ENCODE data around the gene PMP22.
"Not testable (repeated sequence)": the region's sequence is repeated elsewhere in the genome, so short reads cannot be mapped to it uniquely, and the experiment has no call there.

Gene PMP22

DNA sequence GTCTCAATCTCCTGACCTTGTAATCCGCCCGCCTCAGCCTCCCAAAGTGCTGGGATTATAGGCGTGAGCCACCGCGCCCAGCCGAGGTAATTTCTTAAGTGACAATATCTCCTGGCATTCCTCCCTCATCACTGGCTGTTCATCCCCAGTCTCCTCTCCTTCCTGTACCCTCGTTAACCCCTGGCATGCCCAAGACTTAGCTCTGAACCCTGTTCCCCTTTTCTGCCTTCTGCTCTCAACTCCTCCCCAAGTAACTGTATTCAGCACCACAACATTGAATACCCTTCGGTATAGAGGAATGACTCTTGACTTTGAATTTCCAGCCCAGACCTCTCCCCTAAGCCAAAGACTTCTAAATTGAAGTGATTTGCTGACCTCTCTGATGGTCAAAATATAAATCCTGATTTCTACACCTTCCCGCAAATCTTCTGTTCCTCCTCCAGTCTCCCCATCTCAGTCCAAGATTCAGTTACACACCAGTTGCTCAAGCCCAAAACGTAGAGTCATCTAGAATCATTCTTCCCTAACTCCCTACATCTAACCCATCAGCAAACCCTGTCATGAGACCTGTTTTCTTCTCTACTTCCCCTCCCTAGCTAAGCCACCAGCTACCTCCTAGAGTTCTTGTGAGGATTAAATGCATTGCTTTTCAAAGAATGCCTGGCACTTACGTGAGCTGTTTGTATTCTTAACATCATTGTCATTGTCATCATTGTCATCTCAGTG lies 14.8 kb downstream of the PMP22 start:
- FAIRE-seq, result no peak

DNA sequence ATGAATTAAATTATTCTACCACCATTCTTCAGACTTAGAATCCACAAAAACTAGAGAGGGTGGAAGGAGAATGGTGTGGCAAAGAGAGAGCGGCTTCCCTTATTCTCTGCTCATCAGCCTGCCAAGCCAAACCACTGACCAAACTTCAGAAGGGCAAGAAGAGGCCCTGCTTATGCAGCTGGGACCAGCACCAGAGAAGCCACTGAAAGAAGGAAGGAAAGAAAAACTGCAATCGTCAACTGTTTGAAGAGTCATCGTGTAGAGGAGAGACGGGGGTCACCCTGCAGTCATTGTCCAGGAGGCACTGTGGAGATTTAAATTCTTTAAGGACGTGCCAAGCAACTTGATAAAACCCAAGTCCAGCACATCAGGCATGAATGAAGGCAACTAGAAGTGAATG lies 15.6 kb downstream of the PMP22 start:
- FAIRE-seq, result no peak

DNA sequence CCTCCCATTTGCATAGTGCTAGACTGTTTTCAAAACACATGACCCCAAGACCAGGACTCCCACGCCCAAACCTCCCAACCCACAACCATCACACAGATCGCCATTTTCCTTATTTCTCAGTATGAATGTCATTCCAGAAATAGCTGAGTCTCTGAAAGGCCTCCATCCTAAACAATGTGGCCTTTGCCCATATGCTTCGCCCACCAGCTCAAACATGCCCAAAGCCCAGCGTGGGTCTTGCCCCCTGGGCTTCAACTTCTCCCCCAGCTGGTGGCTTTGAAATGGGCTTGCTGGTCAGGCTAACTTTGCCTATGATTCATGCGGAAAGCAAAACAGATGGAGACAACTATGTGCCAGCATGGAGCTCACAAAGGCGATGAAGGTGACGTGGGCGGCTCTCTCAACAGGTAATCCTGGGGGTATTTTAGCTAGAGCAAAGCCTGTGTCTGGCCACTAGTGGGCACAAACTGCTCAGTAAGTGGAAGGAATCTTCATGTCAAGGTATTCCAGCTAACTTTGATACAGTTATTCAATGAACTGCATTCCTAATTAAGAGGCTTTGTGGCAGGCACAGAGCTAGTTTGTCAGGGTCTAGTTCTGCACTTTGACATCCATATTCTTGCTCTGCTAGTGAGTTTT lies 17.1 kb downstream of the PMP22 start:
- FAIRE-seq, result no peak

DNA sequence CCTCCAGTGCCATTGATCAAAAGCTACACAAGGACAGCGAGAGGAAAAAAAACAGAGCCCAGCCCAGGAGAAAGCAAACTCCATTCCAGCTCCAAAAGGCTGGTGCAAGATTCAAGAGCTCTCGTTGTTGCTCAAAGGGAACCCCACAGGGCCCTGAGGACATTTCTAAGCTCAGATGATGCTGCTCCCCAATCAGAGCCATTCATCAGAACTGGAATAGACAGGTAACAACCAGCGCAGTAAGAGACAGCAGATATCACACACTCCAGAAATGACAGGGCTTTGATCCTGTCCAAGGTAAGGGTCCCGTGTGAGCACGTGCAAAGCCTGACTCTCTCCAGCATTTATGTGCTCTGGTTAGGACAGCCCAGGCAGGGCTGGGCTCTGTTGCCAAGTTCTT lies 20.1 kb downstream of the PMP22 start:
- FAIRE-seq, result no peak

DNA sequence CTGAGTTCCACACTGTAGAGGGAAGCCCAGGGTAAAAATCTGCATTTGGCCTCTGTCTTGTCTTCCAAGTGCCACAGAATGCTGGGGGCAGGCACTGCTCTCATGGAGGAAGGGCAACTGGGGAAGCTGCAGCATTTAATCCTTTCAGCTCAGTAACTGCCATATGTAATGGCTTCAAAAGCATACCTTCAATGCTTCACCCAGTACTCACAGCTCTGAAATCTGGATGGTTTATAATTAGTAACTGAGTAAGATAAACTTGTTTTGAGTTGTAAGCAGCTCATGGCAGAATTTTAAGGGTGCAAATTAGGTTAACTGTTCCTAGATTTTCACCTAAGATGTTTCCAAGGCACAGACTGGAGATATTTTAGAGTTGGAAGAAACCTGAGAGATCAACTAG lies 24.5 kb downstream of the PMP22 start:
- FAIRE-seq, result no peak

DNA sequence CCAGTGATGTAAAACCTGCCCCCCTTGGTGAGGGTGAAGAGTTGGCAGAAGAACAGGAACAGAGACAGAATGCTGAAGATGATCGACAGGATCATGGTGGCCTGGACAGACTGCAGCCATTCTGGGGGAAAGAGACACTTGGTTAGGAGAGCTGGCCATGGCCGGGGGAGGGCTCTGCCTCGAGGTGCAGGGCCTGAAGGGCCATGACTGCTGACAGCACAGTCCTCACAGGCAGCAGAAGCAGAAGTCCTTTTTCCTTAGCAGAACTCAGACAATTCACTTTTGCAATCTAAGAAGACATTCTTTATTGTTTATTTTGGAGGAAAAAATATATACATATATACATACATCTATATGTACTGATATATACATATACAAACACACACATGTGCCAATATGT lies 25.6 kb downstream of the PMP22 start:
- no peak for FAIRE-seq

DNA sequence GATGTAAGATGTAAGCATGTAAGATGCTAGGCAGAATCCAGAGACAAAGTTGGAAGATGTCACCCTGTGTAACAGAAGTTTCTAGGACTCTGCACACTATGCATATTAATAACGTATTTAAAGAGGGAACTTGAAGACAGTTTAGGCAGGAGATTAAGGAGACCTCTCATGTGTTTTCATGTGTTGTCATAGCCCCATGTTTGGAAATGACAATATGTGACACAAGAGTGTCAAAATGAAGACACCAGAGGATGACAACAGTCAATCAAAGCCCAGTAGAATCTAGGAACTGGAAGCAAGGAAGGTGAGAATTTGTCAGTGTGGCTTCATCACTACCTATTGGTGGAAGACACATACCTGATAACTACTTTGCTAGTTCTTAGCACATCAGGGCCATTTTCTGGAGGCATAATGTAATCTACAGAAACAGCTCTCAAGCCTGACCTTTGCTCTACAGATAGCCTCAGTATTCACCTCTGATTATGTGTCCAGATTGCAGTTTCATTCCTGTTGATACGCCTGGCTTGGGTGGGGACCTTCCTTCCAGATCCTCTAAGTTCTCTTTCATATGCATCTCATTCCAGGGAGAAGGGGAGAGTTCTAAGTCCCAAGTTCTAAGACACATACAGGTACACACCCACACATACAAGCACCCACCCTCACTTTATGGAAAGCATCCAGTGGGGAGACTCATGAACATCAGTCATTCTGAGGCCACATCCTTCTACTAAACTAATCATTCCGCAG lies 26.3 kb downstream of the PMP22 start:
- FAIRE-seq, result no peak

DNA sequence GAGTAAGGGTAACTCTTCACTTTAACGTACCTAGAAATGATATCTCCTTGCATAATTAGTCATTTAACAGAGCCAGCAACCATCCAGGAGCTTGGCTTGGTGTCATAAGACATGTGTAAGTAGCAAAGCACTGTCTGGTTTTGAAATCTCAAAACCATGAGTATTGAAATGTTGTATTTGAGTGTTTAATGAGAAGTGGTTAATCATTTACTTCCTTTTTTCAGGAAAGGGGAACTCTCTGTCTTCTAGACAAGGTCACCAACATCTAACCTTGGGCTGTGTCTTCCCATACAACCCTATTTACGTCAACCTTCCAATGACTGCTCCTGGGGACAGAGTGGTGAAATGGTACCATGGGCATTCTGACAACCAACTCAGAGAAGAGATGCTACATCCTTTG lies 27.1 kb downstream of the PMP22 start:
- FAIRE-seq, result no peak

DNA sequence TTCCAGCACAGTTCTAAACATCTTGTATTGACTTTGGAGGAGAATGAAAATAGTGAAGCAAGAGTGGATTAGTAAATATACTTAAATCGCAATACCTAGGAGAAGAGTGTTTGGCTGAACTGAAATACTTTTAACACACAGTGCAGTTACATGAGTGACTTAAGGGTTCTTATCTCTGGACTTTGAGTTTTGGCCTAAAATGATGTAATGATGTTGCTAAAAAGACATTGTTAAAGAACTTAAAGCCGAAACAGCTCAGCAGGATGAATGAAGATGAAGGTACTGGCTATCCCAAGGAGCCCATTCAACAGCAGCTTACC lies 28.1 kb downstream of the PMP22 start:
- no peak for FAIRE-seq

DNA sequence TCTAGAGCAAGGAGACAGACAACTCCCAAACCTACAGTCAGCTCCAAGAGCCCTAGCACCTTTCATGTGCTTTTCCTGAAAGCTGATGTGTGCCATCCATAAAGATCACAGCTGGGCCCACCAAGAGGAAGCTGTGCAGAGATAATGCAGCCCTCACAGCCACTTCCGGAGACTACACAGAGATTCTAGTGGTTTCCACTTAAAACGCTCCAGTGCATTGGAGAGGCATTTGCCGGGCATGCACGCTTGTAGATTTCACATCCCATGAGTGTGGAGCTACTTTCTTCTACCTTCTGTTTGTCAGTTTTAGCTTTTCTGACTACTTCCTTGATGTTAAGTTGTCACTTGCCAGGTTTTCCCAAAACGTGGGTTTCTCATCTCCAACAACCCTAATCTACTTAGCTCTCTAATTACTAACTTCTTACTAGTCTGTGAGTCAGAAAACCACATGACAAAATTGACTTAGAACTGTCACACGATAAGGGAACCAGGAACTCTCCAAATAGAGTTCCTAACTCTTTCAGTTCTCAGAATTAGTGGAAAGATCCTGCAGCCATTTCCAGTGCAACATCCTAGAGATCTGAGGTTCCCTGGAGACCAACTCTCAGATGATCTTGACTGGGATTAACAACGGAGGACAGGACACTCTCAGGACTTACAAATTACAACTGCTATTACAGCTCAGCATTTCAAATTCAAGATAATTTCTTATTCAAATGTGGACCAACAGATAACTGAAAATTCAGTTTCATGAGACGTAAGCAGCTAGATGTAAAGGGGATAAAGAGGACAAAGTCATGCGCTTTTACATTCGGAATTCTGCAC lies 28.6 kb downstream of the PMP22 start:
- FAIRE-seq, result no peak

DNA sequence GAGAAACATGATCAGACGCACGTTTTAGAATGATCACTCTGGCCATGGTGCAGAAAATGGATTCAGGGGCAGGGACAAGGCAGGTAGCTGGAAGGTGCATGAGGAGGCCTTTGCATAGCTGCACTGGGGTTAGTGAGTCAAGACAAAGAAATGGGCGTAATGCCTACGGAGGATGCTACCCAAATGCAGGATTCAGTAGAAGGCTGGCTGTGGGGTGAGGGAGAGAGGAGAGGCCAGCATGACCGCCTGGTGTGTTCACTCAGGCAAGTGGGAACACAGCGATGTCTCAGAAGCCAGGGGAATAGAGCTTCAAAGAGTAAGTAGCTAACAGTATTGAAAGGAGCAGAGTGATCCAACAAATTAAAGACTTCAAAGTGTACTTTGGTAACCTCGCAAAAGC lies 31.2 kb downstream of the PMP22 start:
- FAIRE-seq, result no peak

DNA sequence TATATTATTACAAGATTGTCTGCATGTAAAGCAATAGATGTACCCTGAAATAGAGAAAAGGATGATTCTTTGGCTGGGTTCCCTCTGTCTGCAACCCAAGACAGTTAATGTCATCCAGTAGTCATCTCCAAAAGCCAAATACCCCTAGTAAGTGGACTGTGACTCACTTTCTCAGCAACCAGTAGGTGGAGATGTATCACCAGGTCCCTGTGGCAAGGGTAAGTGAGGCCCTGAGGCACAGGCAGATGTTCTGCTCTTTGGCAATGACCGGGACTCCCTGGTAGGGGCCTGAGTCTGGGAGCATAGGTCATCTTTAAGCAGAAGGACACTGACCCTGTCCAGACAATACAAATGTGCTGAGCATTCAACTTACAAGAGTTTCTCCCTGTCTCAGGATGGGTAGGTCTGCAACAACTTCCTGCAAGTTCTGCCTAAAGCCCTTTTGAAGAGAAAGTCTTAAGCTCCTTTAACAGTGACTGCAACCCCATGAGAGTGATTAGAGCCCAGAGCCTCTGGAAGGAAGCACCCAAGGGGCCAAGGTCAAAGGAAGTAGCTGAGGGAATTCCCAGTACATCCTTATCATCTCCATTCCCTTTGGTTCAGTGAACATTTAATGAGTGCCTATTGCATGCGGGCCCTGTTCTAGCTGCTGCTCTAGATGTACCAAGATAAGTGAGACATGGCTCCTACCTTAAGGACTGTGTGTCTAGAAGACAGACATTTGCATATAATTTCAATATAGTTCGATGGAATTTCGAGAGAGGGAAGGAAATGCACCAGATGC lies 31.9 kb downstream of the PMP22 start:
- no peak for FAIRE-seq

DNA sequence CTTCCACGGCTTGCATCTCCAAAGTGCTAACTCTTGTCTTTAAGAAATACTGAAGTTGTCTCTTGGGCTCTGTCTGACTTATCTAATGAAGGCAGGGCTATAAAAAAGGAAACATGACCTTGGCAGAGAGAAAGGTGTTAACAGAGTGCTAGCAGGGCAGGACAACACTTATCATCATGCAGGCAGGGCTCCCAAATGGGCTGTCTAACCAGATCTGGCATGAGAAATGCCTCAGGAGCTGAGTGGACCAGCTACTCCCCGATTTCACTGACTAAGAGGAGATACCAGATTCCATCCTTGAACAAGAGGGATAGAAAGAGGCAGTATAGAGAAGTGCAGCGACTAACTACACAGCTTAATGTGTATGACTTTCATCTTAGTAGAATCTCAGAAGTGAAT lies 32.6 kb downstream of the PMP22 start:
- no peak for FAIRE-seq

DNA sequence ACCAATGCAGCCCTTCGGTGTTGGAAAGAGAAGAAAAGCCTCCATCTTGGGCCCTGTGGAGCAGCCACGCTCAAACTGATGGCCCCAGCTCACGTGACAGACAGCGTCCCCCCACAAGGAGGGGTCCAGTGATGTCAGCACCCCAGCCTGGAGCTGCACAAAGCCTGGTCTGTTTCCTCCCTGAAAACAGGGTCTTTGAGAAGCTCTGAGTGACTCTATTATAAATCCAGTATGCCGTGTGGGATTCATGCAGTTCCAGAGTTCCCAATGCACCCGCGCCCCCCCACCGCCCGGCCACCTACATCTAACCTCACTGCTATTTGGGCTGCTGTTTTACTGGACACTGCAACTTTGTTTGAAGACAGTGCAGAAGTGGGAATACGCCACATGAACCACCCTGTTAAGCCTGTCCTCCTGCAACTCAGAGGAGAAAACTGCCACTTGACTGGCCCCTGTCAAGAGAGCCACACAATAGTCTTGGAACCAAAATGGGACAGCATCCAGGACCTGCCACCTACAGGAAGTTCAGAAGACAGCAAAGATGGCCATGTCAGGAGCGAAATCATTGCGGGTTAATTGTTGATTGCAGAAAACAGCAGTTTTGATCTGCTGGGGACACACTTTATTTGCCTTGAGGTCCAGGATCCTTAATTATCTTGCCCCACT lies 33.1 kb downstream of the PMP22 start:
- no peak for FAIRE-seq

DNA sequence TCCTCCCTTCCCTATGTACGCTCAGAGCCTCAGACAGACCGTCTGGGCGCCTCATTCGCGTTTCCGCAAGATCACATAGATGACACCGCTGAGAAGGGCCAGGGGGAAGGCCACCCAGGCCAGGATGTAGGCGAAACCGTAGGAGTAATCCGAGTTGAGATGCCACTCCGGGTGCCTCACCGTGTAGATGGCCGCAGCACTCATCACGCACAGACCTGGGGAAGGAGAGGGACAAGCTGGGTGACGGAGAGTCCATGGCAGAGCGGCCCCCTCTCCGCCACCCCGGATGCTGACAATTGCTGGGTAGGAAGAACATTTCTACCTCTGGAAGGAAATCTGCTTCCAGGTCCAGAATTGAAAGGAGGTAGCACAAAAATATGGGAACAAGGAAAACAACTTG lies 34.3 kb downstream of the PMP22 start:
- FAIRE-seq, result no peak

DNA sequence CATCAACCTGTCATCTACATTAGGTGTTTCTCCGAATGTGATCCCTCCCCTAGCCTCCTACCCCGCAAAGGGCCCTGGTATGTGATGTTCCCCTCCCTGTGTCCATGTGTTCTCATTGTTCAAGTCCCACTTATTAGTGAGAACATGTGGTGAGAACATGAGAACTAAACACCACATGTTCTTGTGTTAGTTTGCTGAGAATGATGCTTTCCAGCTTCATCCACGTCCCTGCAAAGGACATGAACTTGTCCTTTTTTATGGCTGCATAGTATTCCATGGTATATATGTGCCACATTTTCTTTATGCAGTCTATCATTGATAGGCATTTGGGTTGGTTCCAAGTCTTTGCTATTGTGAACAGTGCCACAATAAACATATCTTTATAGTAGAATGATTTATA lies 43.3 kb downstream of the PMP22 start:
- FAIRE-seq, result not testable (repeated sequence)

DNA sequence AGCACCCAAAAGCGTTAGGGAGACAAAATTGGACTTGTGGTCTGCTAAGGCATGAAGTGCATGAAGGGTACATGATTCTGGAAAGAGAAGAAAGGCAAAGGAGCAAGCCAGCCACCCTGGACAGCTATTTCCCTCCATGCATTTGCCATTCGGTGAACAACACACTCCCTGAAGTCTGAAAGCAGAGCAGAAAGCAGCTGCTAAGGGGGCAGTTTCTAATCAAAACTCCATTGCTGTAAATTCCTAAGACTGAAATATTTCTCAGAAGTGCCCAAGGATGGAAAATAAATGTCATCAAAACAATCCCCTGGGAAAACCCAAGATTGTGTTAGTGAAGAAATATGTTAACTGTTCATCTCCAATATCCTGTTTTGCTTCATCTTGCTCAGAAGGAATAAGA lies 44.3 kb downstream of the PMP22 start:
- no peak for FAIRE-seq

DNA sequence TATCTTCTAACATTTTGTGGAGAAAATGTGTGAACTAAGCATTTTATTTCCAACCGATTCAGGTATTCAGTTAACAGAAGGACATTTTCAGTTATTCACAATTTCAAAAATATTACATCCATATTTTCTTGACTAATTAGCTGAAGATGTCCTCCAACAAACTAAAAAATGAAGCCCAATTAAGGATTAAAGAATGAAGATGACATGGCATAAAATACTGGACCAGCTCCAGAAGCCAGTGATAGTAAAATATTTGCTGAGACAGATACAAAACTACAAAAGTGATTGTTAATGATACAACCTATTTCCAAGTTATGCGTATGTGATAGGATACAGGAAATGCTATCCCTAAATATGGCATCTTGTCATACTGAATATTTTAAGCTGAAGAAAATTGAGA lies 48.6 kb downstream of the PMP22 start:
- FAIRE-seq, result no peak

DNA sequence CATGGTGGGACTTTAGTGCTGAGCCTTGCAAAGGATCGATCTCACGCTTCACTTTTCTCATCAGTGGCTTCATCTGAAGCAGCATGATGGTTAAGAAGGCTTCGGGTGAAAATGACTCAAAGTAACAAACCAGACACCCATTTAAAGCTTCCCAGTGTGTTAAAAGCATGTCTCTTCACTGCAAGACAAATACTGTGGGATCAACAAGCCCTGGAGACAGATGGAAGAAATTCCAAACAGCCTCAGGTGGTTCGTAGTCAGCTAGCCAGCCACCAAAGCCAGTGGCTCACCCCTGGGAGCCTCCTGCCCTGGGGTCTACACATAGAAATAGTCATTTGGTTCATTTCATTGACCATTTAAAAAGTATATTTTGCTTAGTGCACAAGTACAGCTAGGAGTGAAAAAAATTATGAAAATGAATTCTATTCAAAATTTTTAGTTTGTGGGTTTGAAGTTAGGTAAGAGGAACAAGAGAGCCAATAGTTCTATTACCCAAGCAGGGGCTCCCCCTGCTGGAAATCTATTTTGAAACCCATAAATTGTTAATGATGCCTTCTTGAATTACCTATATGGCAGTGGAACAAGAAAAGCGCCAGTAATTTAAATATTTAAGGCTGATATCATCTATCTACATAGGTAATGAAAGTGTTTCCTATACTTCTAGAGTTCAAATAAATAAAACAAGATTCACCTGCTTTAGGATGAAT lies 51.6 kb downstream of the PMP22 start:
- FAIRE-seq, result no peak

DNA sequence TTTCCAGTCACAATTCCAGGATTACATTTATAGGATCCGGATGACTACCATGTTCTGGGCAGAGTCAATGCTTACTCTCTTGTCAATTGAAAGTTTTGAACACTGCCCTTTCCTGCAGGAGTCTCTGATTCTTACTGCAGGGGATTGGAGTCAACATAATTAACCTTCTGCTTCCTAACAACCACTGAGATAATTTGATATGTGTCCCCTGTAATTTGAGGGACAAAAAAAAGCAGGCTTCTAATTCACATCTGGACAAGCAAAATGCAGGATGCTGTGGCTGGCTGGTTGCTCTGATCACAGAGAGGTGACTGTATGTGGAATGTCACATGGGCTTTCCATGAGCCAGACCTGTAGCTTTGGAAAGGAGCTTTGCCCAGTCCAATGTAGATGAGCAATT lies 54.9 kb downstream of the PMP22 start:
- FAIRE-seq, result no peak

DNA sequence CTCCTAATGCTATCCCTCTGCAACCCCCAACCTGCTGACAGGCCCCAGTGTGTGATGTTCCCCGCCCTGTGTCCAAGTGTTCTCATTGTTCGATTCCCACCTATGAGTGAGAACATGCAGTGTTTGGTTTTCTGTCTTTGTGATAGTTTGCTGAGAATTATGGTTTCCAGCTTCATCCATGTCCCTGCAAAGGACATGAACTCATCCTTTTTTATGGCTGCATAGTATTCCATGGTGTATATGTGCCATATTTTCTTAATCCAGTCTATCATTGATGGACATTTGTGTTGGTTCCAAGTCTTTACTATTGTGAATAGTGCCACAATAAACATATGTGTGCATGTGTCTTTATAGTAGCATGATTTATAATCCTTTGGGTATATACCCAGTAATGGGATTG lies 62.1 kb downstream of the PMP22 start:
- not testable (repeated sequence) for FAIRE-seq
